HG03460 (cell line): Measurements from ENCODE around the gene UTP14C.
"Not testable (repeated sequence)": the region's sequence is repeated elsewhere in the genome, so short reads cannot be mapped to it uniquely, and the experiment has no call there.

Experiments used
- ATAC-seq: cut with Tn5 transposase; IDR thresholded peaks from one replicate; pipeline ENCODE4 v1.9.1; 2021; ENCODE audit not compliant: unreplicated experiment

The UTP14C gene

GRCh38 chr13:52003541-52003940 is 20.9 kb upstream of the UTP14C start:
- ATAC-seq: no peak

- ATAC-seq: no peak
Measured at GRCh38 chr13:52004511-52005170, 19.9 kb upstream of the UTP14C start.

- ATAC-seq: no peak
Measured at GRCh38 chr13:52005841-52006522, 18.5 kb upstream of the UTP14C start.

- ATAC-seq: no peak
Measured at GRCh38 chr13:52006523-52007245, 17.8 kb upstream of the UTP14C start.

- no peak for ATAC-seq
Measured at GRCh38 chr13:52009946-52010345, 14.5 kb upstream of the UTP14C start.

- ATAC-seq: no peak
Measured at GRCh38 chr13:52010890-52011631, 13.4 kb upstream of the UTP14C start, which contains the start of gene ATP7B. Gene ATP7B, minus strand, starts transcription at chr13:52011450. Its CDS starts 113 bp downstream, at chr13:52011337.

GRCh38 chr13:52011632-52012511 is 12.6 kb upstream of the UTP14C start, which contains the start of gene ALG11:
Gene ALG11, plus strand, starts transcription at chr13:52012398. Its CDS starts 21 bp downstream, at chr13:52012419.
- ATAC-seq: peak; percentile 99

- no peak for ATAC-seq
Measured at GRCh38 chr13:52012512-52012836, 12.0 kb upstream of the UTP14C start.

GRCh38 chr13:52016296-52016695 is 8.2 kb upstream of the UTP14C start:
- ATAC-seq: no peak

- no peak for ATAC-seq
Measured at GRCh38 chr13:52020191-52020590, 4.3 kb upstream of the UTP14C start.

GRCh38 chr13:52022356-52022755 is 2.1 kb upstream of the UTP14C start:
- ATAC-seq: no peak

GRCh38 chr13:52025475-52026245 is 1.2 kb downstream of the UTP14C start:
- no peak for ATAC-seq

GRCh38 chr13:52026246-52026626 is 1.7 kb downstream of the UTP14C start:
- ATAC-seq: no peak

- ATAC-seq: no peak
Measured at GRCh38 chr13:52027832-52028231, 3.3 kb downstream of the UTP14C start.

GRCh38 chr13:52029569-52029968 is 5.1 kb downstream of the UTP14C start:
- ATAC-seq: no peak

- not testable (repeated sequence) for ATAC-seq
Measured at GRCh38 chr13:52030401-52030800, 5.9 kb downstream of the UTP14C start.

GRCh38 chr13:52033039-52033438 is 8.5 kb downstream of the UTP14C start:
- no peak for ATAC-seq

GRCh38 chr13:52034616-52035226 is 10.2 kb downstream of the UTP14C start:
- no peak for ATAC-seq

GRCh38 chr13:52036037-52036436 is 11.5 kb downstream of the UTP14C start:
- no peak for ATAC-seq
